Mesendoderm (in vitro differentiated cells): ENCODE measurements around the gene RIPOR3.
"Not testable (repeated sequence)": the region's sequence is repeated elsewhere in the genome, so short reads cannot be mapped to it uniquely, and the experiment has no call there.

Source experiments
- DNase-seq: peaks from one replicate; pipeline ENCODE4 v3.0.0; 2013
- H2AK5ac ChIP-seq: 2 replicates; pipeline ENCODE4 v1.6.1; 2013; ENCODE audit warnings: low read length, inconsistent platforms
- H2BK120ac ChIP-seq: 2 replicates; pipeline ENCODE4 v1.6.1; 2013; ENCODE audit warnings: low read depth, mild to moderate bottlenecking, low read length, moderate library complexity, mixed read lengths
- H2BK15ac ChIP-seq: replicated peaks from 2 replicates; pipeline ENCODE4 v1.6.1; 2013; ENCODE audit warnings: low read depth, mild to moderate bottlenecking, moderate library complexity
- H2BK5ac ChIP-seq: 2 replicates; pipeline ENCODE4 v1.6.1; 2013; ENCODE audit warnings: low read length, inconsistent platforms
- H3K18ac ChIP-seq: 2 replicates; pipeline ENCODE4 v1.6.1; 2013; ENCODE audit warnings: mild to moderate bottlenecking, low read length, mixed read lengths
- H3K23ac ChIP-seq: one replicate; pipeline ENCODE4 v1.6.1; 2013; ENCODE audit warnings: low read length
- H3K27ac ChIP-seq: 2 replicates; pipeline ENCODE4 v1.5.1; 2013; ENCODE audit warnings: low read depth, mild to moderate bottlenecking, inconsistent platforms, low read length, moderate library complexity
- H3K27me3 ChIP-seq: 2 replicates; pipeline ENCODE4 v1.6.1; 2013; ENCODE audit warnings: low read length, control low read depth, mild to moderate bottlenecking, inconsistent platforms; ENCODE audit not compliant: insufficient read depth, poor library complexity
- H3K36me3 ChIP-seq: 2 replicates; pipeline ENCODE4 v1.6.1; 2013; ENCODE audit warnings: low read length, inconsistent platforms; ENCODE audit not compliant: control insufficient read depth, insufficient read depth
- H3K4ac ChIP-seq: one replicate; pipeline ENCODE4 v1.6.1; 2013; ENCODE audit warnings: low read depth, mild to moderate bottlenecking, low read length, moderate library complexity
- H3K4me1 ChIP-seq: 2 replicates; pipeline ENCODE4 v1.6.1; 2013; ENCODE audit warnings: low read depth, low read length, inconsistent platforms; ENCODE audit not compliant: control insufficient read depth
- H3K4me2 ChIP-seq: 2 replicates; pipeline ENCODE4 v1.6.1; 2013; ENCODE audit warnings: low read length
- H3K4me3 ChIP-seq: 2 replicates; pipeline ENCODE4 v1.5.1; 2013; ENCODE audit warnings: mild to moderate bottlenecking, low read length
- H3K56ac ChIP-seq: one replicate; pipeline ENCODE4 v1.6.1; 2013; ENCODE audit warnings: low read length
- H3K79me1 ChIP-seq: 2 replicates; pipeline ENCODE4 v1.6.1; 2013; ENCODE audit warnings: low read length, inconsistent platforms
- H3K79me2 ChIP-seq: 2 replicates; pipeline ENCODE4 v1.6.1; 2013; ENCODE audit warnings: mild to moderate bottlenecking, low read length; ENCODE audit not compliant: control insufficient read depth, insufficient read depth
- H3K9ac ChIP-seq: 2 replicates; pipeline ENCODE4 v1.6.1; 2013; ENCODE audit warnings: low read length, inconsistent platforms
- H4K5ac ChIP-seq: one replicate; pipeline ENCODE4 v1.6.1; 2013; ENCODE audit warnings: low read length
- H4K8ac ChIP-seq: one replicate; pipeline ENCODE4 v1.6.1; 2013; ENCODE audit warnings: low read depth, mild to moderate bottlenecking, control low read depth, low read length, moderate library complexity
- WGBS: extraction: QIAGEN DNeasy Blood & Tissue Kit; methylation state at CpG from one replicate; pipeline ENCODE4 v1.1.7; 2013; ENCODE audit warnings: low lambda C conversion rate, missing lambda C conversion rate; ENCODE audit not compliant: insufficient coverage; ENCODE audit errors: extremely low coverage; 5-methylcytosine and 5-hydroxymethylcytosine counted together

RIPOR3 gene

GRCh38 chr20:50708845-50709635, 17.7 kb upstream of the RIPOR3 start:
- H4K8ac ChIP-seq = no peak overlapping the region
- DNase-seq = no peak
- H3K27ac ChIP-seq = no peak overlapping the region
- H3K4me1 ChIP-seq = peaks cover 1% of the 10 kb centered on the region
- no peaks in the 10 kb centered on the region for H3K79me2 ChIP-seq
- no peaks in the 10 kb centered on the region for H3K36me3 ChIP-seq
- H3K79me1 ChIP-seq = no peaks in the 10 kb centered on the region
- no peak overlapping the region for H3K4me3 ChIP-seq
- no peak overlapping the region for H3K4me2 ChIP-seq
- no peaks in the 10 kb centered on the region for H3K27me3 ChIP-seq
- no peak overlapping the region for H3K9ac ChIP-seq
- H3K18ac ChIP-seq = no peak overlapping the region
- whole genome bisulfite sequencing = 100% methylated on average over 1 of the region's 8 CpGs
- no peak overlapping the region for H4K5ac ChIP-seq
- H3K4ac ChIP-seq = no peak overlapping the region
- no peak overlapping the region for H3K56ac ChIP-seq
- H3K23ac ChIP-seq = no peak overlapping the region
- H2BK15ac ChIP-seq = no peak overlapping the region
- no peak overlapping the region for H2AK5ac ChIP-seq
- H2BK5ac ChIP-seq = no peak overlapping the region
- no peak overlapping the region for H2BK120ac ChIP-seq

GRCh38 chr20:50704971-50705370, 13.6 kb upstream of the RIPOR3 start:
- Histone ChIP-seq H3K18ac (no peak overlapping the region), H3K27ac (no peak overlapping the region), H3K36me3 (no peaks in the 10 kb centered on the region), H3K4me3 (no peak overlapping the region), H3K79me2 (no peaks in the 10 kb centered on the region), H2BK5ac (no peak overlapping the region), H2AK5ac (no peak overlapping the region), H3K4ac (no peak overlapping the region), H2BK120ac (no peak overlapping the region), H3K23ac (no peak overlapping the region), H3K9ac (no peak overlapping the region), H2BK15ac (no peak overlapping the region), H3K56ac (no peak overlapping the region), H3K4me2 (no peak overlapping the region), H3K4me1 (no peaks in the 10 kb centered on the region), H3K79me1 (no peaks in the 10 kb centered on the region), H4K8ac (no peak overlapping the region), H4K5ac (no peak overlapping the region), H3K27me3 (no peaks in the 10 kb centered on the region)
- DNase-seq = no peak
- WGBS = no CpG with 5 or more reads among the region's 1 CpG

- H3K36me3 ChIP-seq = no peaks in the 10 kb centered on the region
- H3K79me2 ChIP-seq = no peaks in the 10 kb centered on the region
- H3K4me1 ChIP-seq = no peaks in the 10 kb centered on the region
- H3K27me3 ChIP-seq = no peaks in the 10 kb centered on the region
- H3K23ac ChIP-seq = no peak overlapping the region
- H3K4me2 ChIP-seq = no peak overlapping the region
- H3K27ac ChIP-seq = no peak overlapping the region
- no peak for DNase-seq
- no peak overlapping the region for H3K4ac ChIP-seq
- H4K8ac ChIP-seq = no peak overlapping the region
- no peaks in the 10 kb centered on the region for H3K79me1 ChIP-seq
- no peak overlapping the region for H3K4me3 ChIP-seq
- H4K5ac ChIP-seq = no peak overlapping the region
- no peak overlapping the region for H2BK15ac ChIP-seq
- WGBS = no CpG with 5 or more reads among the region's 4 CpGs
- H3K9ac ChIP-seq = no peak overlapping the region
- H3K56ac ChIP-seq = no peak overlapping the region
- no peak overlapping the region for H2BK5ac ChIP-seq
- H3K18ac ChIP-seq = no peak overlapping the region
- no peak overlapping the region for H2AK5ac ChIP-seq
- H2BK120ac ChIP-seq = no peak overlapping the region
Observed at GRCh38 chr20:50704514-50704913, 13.2 kb upstream of the RIPOR3 start.

GRCh38 chr20:50703651-50704438, 12.5 kb upstream of the RIPOR3 start:
- not testable (repeated sequence) for H3K79me1 ChIP-seq, H2BK5ac ChIP-seq, H2AK5ac ChIP-seq, H3K36me3 ChIP-seq, H3K4ac ChIP-seq, H3K18ac ChIP-seq, H3K56ac ChIP-seq, H3K4me3 ChIP-seq, H4K8ac ChIP-seq, H3K4me2 ChIP-seq, H3K9ac ChIP-seq, H3K4me1 ChIP-seq, DNase-seq, H3K27me3 ChIP-seq, H3K79me2 ChIP-seq, H3K27ac ChIP-seq, H2BK15ac ChIP-seq, H4K5ac ChIP-seq, H2BK120ac ChIP-seq, H3K23ac ChIP-seq
- no CpG with 5 or more reads among the region's 9 CpGs for WGBS

GRCh38 chr20:50701041-50701963, 10.0 kb upstream of the RIPOR3 start:
- DNase-seq = no peak
- Histone ChIP-seq H2BK15ac (no peak overlapping the region), H3K79me1 (no peaks in the 10 kb centered on the region), H3K9ac (no peak overlapping the region), H3K27me3 (no peaks in the 10 kb centered on the region), H3K4me2 (no peak overlapping the region), H3K18ac (no peak overlapping the region), H3K79me2 (no peaks in the 10 kb centered on the region), H4K5ac (no peak overlapping the region), H2BK5ac (no peak overlapping the region), H3K36me3 (no peaks in the 10 kb centered on the region), H3K27ac (no peak overlapping the region), H3K4ac (no peak overlapping the region), H3K23ac (no peak overlapping the region), H2AK5ac (no peak overlapping the region), H3K56ac (peak overlapping the region; percentile 7), H3K4me3 (no peak overlapping the region), H4K8ac (no peak overlapping the region), H3K4me1 (no peaks in the 10 kb centered on the region), H2BK120ac (no peak overlapping the region)
- no CpG with 5 or more reads among the region's 11 CpGs for WGBS
